CMK (cell line): ENCODE measurements around the gene SP4.

Experiments
- DNase-seq: peaks from one replicate; pipeline ENCODE4 v3.0.0-alpha.2; 2010; ENCODE audit warnings: low read depth

SP4 gene

DNA sequence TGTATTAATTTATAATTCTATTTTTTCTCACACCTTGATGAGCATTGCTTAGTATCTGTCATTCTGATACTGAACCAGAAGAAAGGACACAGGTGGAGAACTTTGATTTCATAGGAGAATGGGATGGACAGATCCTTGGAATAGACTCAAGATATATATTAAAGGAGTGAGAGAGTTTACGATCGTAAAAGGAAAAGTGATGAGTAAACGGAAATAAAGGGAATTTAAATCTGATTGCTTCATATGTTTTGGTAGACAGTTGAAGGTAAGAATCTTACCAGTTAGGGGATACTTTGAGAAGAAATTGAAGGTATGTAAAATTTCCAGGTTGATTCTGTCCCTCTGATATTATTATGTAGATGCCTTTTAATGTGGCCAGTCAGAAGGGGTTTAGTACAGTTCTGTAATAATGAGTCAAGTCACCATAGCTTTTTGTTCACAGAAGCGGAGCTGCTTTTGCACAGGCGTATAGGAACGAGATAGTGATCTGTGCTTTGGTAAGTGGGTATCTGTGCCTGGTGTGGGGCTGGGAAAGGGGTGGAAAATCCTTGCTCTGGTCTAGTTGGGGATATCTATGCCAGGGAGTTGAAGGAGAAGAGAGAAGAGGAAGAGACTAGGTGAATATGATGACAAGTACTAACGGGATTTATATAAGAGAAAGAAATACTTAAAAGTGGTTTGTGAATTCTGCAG lies 15.4 kb downstream of the SP4 start:
- DNase-seq = no peak

DNA sequence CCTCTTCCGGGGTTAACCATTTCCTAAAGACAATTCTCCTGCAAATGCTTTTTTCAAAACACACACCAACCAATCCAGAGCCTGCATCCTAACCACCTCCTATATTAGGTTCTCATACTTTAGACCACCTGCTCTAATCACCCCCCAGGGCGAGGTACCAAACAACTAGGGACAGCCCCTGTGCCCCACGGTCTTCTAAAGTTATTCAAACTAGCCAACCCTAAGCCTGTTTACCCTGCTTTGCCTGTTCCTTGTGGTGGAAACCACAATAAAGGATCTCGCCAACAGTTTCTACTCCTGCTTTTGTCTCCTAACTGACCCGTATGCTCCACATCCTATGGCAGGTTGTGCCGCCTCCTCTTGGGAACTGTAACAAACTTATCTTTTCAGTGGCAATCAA lies 21.1 kb downstream of the SP4 start:
- no peak for DNase-seq

DNA sequence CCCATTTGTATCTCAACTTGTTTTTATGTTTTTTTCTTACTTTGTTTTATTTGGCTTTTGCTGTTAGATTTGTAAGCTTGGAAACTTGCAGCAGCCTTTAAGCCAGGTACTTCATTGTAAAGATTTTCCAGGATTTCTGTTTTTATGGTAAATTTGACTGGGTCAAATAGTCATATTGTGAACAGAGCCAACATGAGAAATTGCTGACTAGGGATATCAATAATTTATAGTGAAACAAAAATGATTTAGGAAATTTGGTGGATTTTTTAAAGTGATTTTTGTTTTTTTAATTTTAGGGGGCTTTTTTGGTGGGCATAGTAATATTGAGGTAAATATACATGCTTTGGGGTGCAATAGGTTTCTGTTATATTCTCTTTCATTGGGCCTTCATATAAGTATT lies 22.2 kb downstream of the SP4 start:
- DNase-seq = no peak

DNA sequence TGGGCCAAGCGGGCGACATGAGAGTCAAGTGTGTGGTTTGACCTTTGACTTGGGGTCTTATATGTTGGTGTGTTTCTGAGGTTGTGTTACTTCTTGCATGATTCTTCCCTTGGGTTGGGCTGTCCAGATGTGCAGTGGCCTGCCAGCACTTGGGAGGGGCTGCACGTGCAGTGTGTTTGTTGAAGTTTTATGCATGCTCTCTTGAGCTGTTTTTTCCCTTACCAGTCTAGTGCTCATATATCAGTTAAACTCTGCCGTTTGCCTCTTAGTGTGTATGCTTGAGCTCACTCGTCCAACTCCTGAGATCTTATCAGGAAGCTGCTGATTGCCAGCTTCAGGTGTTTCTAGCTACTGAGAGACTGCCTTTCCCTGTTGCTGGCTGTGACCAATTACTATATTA lies 23.1 kb downstream of the SP4 start:
- no peak for DNase-seq

DNA sequence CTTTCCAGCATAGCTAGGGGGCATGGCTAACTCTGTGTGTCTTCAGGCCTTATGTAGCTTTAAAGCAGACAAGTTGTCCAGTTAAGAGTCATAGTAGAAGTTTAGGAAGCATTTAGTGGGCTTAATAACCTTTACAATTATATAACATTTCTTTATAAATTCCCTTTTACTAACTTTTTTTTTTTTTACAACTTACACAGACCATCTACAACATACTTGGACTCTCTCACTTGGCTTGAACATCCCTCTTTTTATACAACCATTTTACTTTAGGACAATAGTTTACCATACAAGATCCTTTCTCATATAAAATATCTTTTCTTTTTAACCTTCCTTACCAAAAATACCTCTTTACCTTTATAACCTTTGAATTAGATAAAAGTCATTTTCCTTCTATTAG lies 26.3 kb downstream of the SP4 start:
- DNase-seq = no peak

DNA sequence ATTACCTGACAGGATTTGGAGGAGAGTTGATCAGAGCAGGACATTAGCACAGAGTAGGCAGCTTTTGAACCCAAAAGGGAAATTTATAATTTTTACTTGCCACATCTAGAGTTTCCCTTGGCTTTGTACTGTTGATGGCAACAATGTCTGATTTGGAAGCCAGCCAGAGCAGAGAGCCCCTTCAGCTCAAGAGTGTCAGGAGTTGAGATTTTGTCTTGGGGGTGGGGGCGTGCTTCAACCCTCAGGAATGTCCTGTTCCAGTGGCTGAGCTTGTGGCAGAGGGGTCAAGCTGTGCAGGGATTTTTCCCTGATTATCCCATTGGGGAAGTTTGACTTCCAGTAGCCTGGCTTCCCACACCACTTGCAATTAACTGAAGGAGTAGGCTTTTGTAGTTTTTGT lies 27.0 kb downstream of the SP4 start:
- DNase-seq = no peak

DNA sequence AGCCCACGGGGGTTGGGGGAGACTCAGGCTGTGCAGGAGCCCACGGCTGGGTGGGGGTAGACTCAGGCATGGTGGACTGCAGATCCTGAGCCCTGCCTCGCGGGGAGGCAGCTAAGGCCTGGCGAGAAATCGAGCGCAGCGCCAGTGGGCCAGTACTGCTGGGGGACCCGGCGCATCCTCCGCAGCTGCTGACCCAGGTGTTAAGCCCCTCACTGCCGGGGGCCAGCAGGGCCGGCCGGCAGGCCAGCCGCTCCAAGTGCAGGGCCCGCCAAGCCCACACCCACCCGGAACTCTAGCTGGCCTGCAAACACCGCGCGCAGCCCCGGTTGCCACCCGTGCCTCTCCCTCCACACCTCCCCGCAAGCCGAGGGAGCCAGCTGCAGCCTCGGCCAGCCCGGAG lies 33.4 kb downstream of the SP4 start:
- no peak for DNase-seq

DNA sequence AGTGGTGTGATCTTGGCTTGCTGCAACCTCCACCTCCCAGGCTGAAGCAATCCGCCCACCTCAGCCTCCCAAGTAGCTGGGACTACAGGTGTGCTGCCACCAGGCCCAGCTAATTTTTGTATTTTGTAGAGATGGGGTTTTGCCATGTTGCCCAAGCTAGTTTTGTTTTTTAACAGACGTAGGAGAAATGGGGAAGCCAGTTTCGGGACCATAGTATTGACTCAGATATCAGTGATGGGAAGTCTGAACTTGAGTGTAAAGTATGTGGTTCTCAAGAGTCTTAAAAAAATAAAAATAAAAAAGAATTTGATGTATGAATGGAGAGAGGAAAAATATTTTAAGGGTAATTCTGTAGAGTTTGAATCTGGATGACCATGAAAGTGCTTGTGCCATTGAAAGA lies 34.2 kb downstream of the SP4 start:
- DNase-seq = no peak

DNA sequence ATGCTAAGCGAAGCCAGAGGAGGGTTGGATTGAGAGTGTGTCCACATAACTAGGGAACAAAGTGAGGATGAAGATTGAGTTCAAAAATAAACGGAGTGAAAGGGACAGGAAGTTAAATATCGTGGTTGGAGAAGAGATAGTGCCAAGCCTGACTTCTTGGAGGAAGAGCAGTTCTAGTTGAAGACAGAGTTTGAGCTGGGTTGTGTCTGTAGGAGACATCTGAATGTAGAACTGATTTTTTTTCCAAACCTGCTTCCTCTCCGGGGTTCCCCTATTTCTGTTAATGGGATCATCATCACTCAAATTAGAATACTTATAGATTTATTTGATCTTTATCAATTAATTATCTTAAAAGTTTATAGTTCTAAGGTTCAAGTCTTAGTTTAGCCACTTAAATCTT lies 35.6 kb downstream of the SP4 start:
- no peak for DNase-seq

DNA sequence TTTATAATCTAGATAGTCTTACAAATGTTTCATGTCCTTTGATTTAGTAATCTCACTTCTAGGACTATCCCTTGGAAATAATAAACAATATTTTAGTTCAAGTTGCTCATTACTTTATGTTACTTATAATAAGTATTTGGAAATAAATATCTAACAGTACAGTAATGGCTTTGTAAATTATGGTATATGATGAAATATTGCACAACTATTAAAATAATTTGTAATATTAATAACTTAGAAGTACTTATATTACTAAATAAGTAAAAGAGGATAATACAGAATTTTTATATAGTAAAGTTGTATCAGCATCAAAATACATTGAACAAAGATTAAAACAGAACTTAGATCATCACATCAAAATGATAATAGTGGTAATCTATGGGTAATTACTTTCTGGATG lies 41.1 kb downstream of the SP4 start:
- DNase-seq = no peak

DNA sequence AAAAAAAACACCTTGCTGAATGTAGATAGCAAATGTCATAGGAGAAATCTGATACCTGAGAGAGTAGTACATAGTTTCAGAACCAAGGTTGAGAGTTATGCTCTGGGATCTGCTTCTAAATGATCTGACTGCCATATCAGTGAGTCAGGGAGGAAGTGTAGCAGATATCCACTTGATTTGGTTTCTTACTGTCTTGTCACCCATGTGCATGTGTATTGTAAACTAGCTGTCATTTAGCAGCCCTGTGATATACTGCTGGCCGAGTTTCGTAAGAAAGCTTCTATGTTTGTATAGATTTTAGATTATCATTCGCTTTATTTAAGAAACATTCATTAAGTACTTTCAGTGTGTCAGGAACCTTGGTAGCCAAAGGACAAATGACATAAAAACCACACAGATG lies 42.0 kb downstream of the SP4 start:
- no peak for DNase-seq

DNA sequence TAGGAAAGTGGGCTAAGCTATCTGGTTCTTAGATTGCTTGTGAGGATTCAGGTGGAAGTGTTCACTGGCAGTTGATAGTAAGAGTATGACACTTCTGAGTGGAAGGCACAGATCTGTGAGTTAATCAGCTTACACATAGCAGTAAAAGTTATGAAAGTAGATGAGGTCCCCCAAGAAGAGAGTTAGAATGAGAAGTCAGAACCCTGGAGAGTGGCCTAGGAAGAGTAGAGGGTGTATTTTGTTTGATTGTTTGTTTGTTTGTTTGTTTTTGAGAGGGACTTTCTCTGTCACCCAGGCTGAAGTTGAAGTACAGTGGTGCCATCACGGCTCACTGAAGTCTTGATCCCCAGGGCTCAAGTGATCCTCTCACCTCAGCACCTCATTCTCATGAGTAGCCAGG lies 44.1 kb downstream of the SP4 start:
- DNase-seq = no peak

DNA sequence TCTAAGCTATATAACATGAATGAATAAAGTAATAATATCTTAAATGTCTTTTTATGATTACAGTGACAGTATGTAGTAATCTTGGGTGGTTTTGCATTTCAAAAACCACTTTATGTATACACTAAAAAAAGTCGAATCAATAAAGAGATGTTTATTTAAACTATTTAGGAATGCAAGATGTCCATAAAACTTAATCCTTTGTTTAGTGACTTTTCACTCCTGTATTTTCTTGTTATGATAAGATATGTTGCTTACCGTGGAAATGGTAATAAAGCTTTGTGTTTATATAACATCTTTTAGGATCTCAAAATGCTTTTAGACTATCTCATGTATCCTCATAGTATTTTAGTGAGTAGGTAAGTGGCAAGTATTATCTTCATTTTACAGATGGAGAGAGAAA lies 48.5 kb downstream of the SP4 start:
- DNase-seq = no peak

DNA sequence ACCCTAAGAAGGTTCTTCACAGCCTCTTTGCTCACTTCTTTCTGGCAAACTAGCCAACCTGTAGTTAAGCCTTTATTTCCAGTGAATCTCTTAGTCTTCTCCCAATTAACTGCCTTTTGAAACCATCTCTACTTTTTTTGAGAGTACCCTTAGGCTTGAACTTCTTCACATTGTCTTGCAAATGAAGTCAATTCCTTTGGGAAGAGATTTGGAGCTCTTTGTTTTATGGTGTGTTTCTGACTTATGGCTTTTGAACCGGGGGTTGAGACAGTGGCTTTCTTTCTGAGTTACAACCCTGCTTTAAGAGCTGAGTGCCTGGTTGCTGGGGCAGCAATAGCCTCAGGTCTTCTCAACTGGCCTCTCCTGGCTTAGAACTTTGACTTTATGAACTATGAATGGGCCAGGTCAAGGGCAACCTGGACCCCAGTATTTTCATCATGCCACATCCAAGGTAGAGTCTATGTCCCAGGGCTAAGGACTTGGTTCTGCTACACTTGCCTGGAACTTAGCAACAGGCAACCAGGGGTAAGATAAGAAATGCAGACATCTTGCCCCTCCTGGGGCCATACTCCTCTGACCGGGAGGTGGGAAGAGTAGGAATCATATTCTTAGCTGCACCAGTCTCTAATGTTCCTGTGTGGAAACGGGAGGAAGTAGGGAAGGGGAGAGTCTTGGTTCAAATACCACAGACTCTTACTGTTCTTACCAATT lies 53.0 kb downstream of the SP4 start:
- no peak for DNase-seq

DNA sequence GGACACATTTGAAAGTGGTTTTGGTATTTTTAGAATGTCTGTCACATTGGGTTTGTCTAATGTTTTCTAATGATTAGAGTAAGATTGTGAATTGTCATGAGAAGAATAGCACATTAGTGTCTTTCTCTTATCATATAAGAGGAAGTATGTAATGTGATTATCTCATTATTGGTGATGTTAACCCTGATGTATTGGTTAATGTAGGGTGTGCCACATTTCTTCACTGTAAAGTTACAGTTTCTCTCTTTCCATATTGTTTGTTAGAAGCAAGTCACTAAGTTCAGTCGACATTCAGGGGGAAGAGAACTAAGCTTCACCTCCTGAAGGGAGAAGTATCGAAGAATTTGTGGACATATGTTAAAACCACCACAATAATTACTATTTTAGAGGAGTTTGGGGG lies 58.6 kb downstream of the SP4 start:
- no peak for DNase-seq

DNA sequence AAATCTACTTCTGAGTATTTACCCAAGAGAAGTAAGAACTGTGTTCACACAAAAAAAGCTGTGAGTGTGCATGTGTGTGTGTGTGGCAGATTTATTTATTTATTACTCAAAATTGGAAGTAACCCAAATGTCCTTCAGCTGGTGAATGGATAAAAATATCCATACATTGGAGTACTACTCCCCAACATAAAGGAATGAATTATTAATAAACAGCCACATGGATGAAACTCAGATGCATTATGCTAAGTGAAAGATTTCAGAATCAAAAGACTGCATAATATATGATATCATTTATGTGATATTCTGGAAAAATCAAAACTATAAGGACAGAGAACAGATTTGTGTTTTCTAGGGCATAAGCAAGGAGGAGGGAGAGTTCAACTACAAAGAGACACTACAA lies 67.8 kb downstream of the SP4 start:
- no peak for DNase-seq

DNA sequence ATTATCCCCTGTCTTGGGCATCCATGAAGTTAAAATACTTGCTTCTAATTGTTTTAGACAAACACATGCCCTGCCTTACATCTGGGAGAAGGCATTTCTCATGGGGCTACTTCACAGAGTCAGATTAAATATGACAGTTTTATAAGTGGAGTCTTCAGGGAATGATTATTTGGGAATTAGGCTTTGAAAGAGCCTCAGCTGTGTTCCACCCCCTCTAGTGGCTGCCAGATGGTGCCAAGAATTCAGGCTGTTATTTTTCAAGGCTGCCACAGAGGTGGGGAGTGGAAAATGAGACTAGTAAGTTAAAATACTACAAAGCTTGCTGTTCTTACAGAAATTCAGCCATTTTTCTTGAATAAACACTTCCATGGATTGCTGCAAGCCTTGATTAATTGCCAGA lies 69.2 kb downstream of the SP4 start:
- DNase-seq = no peak

DNA sequence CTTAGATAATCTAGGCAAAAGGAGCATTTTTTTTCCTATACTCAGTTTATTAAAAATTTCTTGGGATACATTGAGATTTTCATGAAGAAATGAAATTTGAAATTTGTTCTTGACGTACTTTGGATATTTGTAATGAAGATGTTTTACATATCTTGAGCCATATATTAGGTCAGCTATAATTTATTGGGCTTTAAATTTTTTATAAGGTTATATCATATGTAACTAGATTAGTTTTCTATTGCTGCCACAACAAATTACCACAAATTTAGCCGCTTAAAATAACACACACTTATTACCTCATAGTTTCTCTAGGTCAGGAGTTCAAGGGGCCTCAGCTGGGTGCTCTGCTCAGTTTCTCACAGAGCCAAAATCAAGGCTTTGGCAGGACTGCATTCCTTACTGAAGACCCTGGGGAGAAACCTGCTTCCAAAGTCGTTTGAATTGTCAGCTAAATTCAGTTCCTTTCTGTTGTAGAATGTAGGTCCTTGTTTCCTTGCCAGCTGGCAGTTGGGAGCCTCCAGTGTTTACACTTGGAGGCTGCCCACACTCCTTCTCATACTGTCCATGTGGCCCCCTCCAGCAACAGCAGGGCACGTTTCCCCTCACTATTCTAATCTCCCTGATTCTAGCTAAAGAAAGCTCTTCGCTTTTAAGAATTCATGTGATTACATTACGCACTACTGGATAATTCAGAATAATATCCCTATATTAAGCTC lies 72.4 kb downstream of the SP4 start:
- DNase-seq = no peak

DNA sequence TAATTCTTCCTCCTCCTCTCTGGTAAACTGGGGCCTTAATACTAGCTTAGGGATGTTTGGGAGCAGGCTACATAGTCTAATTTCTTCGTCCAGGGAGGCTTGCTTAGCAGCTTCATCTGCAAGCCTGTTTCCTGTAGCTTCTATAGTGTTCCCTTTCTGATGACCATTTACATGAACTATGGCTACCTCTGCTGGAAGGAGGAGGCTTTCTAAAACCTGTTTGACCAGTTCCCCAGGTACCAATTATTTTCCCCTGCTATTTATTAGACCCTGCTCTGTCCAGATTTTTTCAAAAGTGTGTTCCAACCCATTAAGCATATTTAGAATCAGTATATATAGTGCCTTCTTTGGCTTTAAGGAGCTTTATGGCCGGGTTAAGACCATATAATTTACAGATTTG lies 76.1 kb downstream of the SP4 start:
- no peak for DNase-seq

DNA sequence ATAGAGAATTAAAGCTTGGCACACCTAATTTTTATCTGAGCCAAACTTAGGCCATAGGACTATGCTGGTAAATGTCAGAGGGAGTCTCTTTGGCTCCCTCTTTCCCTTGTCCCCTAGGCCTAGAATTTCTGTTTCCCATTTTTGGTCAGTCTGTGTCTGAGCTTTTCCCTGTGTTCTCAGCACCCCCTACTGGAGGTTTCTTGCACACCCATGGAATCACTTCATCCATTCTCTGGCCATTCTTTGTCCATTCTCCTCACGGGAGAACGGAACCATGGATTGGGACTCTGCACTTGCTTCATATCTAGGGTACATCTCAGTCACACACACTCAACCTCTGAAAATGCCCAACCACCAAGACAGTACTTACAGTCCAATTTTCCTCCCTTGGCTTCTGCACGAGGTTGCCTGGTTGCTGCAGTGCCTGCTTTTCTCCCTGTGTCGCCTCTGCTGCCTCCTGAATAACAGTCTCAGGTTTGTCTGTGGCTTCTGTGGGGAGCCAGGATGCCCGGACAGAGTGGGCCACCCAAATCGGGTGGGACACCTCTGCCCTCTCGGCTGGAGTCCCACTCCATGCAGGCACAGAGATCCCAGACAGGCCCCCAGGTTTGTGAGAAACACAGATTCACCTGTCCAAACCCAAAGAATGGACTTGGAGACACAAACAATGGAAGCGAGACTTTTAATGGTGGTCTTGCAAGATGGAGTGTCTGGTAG lies 79.9 kb downstream of the SP4 start:
- no peak for DNase-seq

DNA sequence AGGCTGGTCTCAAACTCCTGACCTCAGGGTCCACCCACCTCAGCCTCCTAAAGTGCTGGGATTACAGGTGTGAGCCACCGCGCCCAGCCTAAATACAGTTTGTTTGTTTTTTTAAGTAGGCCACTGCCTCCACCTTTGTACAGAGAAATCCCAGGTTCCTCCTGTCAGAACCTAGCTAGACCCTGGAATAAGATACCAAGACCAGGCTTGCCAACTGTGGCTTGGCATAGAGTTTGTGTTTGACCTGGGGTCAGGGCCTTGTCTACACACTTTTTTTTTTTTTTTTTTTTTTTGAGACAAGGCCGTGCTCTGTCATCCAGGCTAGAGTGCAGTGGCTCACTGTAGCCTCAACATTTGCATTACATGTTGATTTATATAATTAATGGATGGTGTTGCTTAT lies 80.7 kb downstream of the SP4 start:
- no peak for DNase-seq

DNA sequence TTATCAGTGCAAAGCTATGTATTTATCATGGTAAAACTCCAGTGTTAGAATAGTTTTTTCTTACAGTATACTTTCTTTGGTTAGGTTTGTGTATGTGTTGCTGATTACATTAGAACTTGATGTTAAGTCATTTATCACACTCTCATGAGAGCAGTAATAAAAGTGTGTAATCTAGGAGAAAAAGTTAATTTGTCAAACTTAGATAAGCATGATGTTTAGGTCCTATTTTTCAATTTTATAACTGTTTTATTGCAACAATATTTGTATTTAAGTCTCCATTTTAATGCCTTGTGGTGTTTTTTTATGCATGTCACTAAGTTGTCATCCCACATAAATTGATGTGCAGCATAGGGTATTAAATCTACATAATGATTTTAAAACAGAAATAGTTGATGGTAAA lies 86.2 kb downstream of the SP4 start:
- no peak for DNase-seq

DNA sequence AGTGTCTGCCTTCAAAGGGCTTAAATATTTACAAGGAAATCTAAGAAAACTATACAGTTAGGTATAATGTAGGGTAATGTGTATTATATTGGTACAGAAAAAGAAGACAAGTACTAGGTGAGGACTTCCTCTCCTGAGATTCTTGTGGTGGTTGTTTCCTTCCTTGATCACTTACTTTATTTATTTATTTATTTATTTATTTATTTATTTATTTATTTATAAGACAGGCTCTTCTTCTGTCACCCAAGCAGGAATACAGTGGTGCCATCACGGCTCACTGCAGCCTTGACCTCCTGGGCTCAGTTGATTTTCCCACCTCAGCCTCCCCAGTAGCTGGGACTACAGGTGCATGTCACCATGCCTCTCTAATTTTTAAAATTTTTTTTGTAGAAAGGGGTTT lies 96.8 kb downstream of the SP4 start:
- DNase-seq = no peak
